ENCODE data around the gene JAZF1. TPM values are rescaled to one million over a fixed set of nuclear protein-coding genes. Genes with fewer than 3 reads are reported as not detected.

JAZF1 gene
- total and polyA plus RNA-seq, 2 of the 8 experiments (the other 6 are each of a cell fraction or from before 2014, with no cell fraction given) = 2.6 to 21.8 TPM

- WGBS, 2 experiments (ENCODE audit: extremely low coverage in 1 of 2, insufficient coverage in 1 of 2, insufficient read length in 1 of 2, insufficient replicate concordance in 2 of 2, low coverage in 1 of 2, low lambda C conversion rate in 2 of 2, missing lambda C conversion rate in 1 of 2) = 89% methylated on average over 2 of the region's 2 CpGs; no CpG with 5 or more reads in 1 of the 2 experiments
- POLR2A ChIA-PET (ENCODE audit: partially characterized antibody) = no interaction called here
- H3K27ac ChIP-seq (ENCODE audit: low read depth, low read length) = no peak overlapping the region
- H3K9ac ChIP-seq (replicated peaks in 1 of 4; ENCODE audit: extremely low read depth in 1 of 4, low read depth in 3 of 4, low read length in 3 of 4) = no peak overlapping the region
- TF ChIP-seq CBX5 (IDR thresholded peaks at IDR 0.05; ENCODE audit: low read depth, low read length) (no peak), RXRA (IDR thresholded peaks at IDR 0.05; ENCODE audit: insufficient read depth, low read depth, low read length) (no peak), YY1 (IDR thresholded peaks at IDR 0.05; ENCODE audit: low read depth, low read length) (no peak), RBBP5 (IDR thresholded peaks at IDR 0.05; ENCODE audit: borderline replicate concordance, low read depth, low read length) (no peak), TCF12 (IDR thresholded peaks at IDR 0.05; ENCODE audit: low read depth, low read length) (no peak)
- H3K4me3 ChIP-seq (ENCODE audit: extremely low read depth in 1 of 4, insufficient read depth in 2 of 4, low read depth in 3 of 4, low read length in 4 of 4) = no peak overlapping the region
- H4K8ac ChIP-seq (ENCODE audit: extremely low read depth, insufficient read depth, low read length) = no peak overlapping the region
- H2BK5ac ChIP-seq (ENCODE audit: low read depth, low read length) = no peak overlapping the region
- peaks cover 0 to 6% (median 1%) of the 10 kb centered on the region in 4 experiments; a peak in 2 of 8 replicates for H3K36me3 ChIP-seq (ENCODE audit: control insufficient read depth in 2 of 4, insufficient read depth in 4 of 4, low read length in 3 of 4)
- no peak overlapping the region for H3K18ac ChIP-seq (ENCODE audit: extremely low read depth, low read length)
- no peak overlapping the region for H4K5ac ChIP-seq (ENCODE audit: insufficient read length, low read depth, low read length)
- H2AFZ ChIP-seq (ENCODE audit: low read length) = no peak overlapping the region
- H2BK120ac ChIP-seq (replicated peaks; ENCODE audit: low read depth, low read length) = no peak overlapping the region
- no peak overlapping the region for H3K4ac ChIP-seq (replicated peaks; ENCODE audit: insufficient read length, low read depth, low read length)
- H3K9me3 ChIP-seq (ENCODE audit: insufficient read depth in 2 of 2, low read depth in 1 of 2, low read length in 1 of 2) = no peaks in the 10 kb centered on the region
- no peaks in the 10 kb centered on the region for H4K20me1 ChIP-seq (replicated peaks in 1 of 2; ENCODE audit: control insufficient read depth in 1 of 2, insufficient read depth in 2 of 2, low read length in 2 of 2)
- no peak overlapping the region for H2BK12ac ChIP-seq (ENCODE audit: low read depth, low read length)
- H3K79me2 ChIP-seq (ENCODE audit: control insufficient read depth in 1 of 2, insufficient read depth in 2 of 2, low read length in 2 of 2) = no peaks in the 10 kb centered on the region
- H2BK15ac ChIP-seq (ENCODE audit: low read length) = no peak overlapping the region
- peaks cover 0 to 5% (median 0%) of the 10 kb centered on the region in 4 experiments; a peak in 2 of 7 replicates for H3K4me1 ChIP-seq (replicated peaks in 1 of 4; ENCODE audit: control insufficient read depth in 3 of 4, insufficient read depth in 4 of 4, low read length in 3 of 4)
- H3K4me2 ChIP-seq (ENCODE audit: insufficient read depth in 1 of 2, low read depth in 2 of 2, low read length in 2 of 2) = no peak overlapping the region
- no peak overlapping the region for H3K56ac ChIP-seq (replicated peaks; ENCODE audit: insufficient read length, low read depth, low read length)
- CTCF ChIA-PET (ENCODE audit: partially characterized antibody) = interaction anchor here (0.6 kb wide), 1 partner anchor 422 kb away, joined by 3 read pairs; no protein-coding TSS in a partner anchor
- no peak overlapping the region for H2BK20ac ChIP-seq (ENCODE audit: low read length)
- H3K14ac ChIP-seq (ENCODE audit: insufficient read length) = no peak overlapping the region
- no peaks in the 10 kb centered on the region for H3K23me2 ChIP-seq (ENCODE audit: low read depth, low read length)
- H2AK5ac ChIP-seq (ENCODE audit: low read depth, low read length) = no peak overlapping the region
- no peaks in the 10 kb centered on the region for H3K27me3 ChIP-seq (replicated peaks in 1 of 4; ENCODE audit: control insufficient read depth in 3 of 4, extremely low read depth in 1 of 4, insufficient read depth in 3 of 4, low read length in 3 of 4)
- no peak overlapping the region for H4K91ac ChIP-seq (replicated peaks; ENCODE audit: insufficient read length, low read length)
- DNase-seq (ENCODE audit: low read depth in 1 of 2, low spot score in 2 of 2) (no peak), FAIRE-seq (peak; percentile 36)
- H3K79me1 ChIP-seq (ENCODE audit: low read depth, low read length) = no peaks in the 10 kb centered on the region
- H3K23ac ChIP-seq (ENCODE audit: insufficient read length) = no peak overlapping the region
These were observed 372.0 kb downstream of the JAZF1 start for GRCh38 chr7:27808626-27809025.

All from H1 (cell line).